Superior temporal gyrus (tissue), 1 donor: ENCODE results near the gene MB.
"Not testable (repeated sequence)": the region's sequence is repeated elsewhere in the genome, so short reads cannot be mapped to it uniquely, and the experiment has no call there.

Experiments used
- DNase-seq: peaks from one replicate; pipeline ENCODE4 v3.0.0-alpha.2; 2016; ENCODE audit errors: extremely low spot score

The MB gene

DNA sequence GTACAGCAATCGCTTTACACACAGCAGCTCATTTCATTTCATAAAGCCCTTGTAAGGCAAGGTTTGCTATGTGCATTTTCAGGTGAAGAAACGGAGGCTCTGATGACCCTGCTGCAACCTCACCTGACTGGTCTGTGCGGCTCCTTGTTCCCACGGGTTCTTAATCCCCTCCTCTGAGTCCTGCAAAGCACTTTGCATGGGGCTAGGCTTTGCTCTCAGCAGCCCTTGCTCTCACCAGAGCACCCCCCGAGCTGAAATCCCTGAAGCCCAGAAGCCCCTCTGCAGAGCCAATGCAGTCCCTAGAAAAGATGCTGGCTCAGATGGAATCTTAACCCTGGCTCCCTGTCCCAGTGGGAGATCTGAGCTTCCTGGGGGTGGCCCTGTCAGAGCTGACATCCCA is 20.1 kb upstream of the MB start:
- no peak for DNase-seq

DNA sequence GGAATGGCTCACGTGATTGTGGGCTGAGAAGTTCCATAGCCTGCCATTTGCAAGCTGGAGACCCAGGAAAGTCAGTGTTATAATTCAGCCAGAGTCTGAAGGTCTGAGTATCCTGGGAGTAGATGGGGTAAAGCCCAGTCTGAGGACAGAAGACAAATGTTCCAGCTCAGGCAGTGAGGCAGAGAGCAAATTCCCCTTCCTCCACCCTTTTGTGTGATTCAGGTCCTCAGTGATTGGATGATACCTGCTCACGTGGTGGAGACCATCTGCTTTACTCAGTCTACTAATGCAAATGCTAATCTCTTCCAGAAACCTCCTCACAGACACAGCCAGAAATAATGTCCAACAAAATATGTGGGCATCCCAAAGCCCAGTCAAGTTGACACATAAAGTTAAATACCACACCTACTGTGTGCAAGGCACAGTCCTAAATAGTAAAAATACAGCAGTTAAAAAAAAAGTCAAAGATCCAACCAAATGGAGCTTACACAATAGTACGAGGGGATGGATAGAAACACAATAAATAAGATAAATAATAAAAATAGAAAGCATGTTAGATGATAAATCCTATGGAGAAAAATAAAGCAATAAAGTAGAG is 17.9 kb upstream of the MB start:
- no peak for DNase-seq

DNA sequence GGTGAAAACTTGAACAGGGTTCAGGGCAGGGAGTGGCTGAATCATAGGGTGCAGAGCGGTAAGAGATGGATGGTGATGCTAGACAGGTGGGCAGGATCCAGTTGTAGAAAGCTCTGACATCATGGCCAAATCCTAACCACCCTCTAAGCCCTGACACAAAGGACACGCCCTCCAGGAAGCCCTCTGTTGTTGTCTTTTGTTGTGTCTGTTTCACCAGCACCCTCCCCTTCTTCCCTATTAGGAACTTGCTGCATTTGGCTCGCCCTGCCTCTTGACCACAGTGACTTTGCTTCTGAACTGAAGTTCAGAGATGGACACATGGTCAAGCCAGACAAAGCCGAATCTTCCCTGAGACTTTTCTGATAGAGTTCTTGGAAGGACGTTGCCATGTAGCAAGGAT is 16.9 kb upstream of the MB start:
- DNase-seq: no peak

GRCh38 chr22:35633520-35633919 is 16.4 kb upstream of the MB start:
- DNase-seq: no peak

- no peak for DNase-seq
Measured at GRCh38 chr22:35632935-35633334, 15.8 kb upstream of the MB start.

DNA sequence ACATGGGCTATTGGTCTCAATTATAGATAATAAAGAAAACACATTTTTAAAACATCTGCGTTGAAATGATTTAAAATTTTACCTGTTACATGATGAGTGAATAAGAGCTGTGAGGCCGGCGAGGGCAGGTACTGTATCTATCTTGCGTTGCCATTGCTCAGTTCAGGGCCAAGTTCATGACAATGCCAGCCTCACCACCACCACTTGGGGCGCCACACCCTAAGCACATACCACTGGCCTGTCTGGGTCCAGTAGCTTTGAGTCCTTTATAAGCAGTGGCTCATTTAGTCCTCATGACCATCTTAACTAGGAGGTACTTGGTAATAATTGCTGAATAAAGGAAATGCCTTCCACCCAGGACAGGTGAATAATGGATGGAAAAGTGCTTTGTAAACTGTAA is 14.5 kb upstream of the MB start:
- no peak for DNase-seq

GRCh38 chr22:35630891-35631290 is 13.8 kb upstream of the MB start:
- no peak for DNase-seq

DNA sequence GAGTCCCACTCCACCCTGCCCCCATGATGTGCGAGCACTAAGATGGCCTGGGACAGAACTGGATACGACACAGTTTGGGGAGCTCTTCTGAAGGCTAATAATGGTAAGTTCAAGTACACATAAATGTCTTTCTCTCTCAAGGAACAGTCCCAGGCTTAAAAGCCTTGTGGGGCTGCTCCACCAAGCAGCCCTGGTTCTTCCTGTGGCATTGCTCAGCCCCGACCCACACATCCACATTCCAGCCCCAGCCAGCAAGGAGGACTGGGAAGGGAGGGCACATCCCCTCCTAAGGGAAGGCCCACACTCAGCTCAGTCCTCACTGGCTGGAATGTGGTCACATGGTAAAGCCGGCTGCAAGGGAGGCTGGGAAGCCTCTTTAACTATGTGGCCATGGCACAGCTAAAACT is 13.3 kb upstream of the MB start:
- no peak for DNase-seq

- DNase-seq: no peak
Measured at GRCh38 chr22:35629406-35630216, 12.5 kb upstream of the MB start.

DNA sequence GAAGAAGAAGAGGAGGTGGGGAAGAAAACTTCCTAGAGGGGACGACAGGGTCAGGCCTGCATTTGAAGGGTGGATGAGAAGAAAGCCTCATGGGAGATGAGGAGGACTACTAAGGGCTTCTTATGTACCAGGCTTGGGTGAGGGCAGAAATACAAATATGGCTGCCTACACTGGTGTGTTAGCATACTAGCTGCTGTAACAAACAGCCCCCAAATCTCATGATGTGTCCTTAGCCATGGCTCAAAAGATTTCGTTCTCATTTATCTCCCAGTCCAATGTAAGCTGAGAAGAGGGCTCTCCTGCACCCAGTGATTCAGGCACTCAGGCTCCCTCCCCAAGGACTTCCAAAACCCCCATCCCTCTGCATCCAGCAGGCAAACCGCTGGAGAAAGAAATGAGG is 11.6 kb upstream of the MB start:
- no peak for DNase-seq

GRCh38 chr22:35627267-35628041 is 10.3 kb upstream of the MB start:
- peak; percentile 33 for DNase-seq

GRCh38 chr22:35625763-35626432 is 8.8 kb upstream of the MB start:
- DNase-seq: no peak

DNA sequence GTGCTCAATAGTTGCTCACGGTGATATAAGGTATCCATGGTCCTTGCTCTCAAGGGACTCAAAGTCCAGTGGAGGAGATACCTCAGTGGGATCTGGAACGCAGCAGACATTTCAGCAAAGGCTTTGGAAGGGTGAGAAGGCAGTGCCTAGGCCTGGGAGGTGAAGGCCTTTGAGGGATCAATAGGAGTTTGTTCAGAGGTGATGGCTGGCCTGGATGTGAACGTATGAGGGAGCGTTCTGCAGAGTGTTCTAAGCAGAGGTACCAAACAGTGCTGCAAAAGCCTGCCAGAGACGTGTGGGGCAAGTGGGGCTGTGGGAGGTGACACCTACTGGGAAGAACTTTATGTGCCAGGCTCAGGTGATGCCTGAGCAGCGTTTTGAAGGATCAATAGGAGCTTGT is 7.4 kb upstream of the MB start:
- no peak for DNase-seq

DNA sequence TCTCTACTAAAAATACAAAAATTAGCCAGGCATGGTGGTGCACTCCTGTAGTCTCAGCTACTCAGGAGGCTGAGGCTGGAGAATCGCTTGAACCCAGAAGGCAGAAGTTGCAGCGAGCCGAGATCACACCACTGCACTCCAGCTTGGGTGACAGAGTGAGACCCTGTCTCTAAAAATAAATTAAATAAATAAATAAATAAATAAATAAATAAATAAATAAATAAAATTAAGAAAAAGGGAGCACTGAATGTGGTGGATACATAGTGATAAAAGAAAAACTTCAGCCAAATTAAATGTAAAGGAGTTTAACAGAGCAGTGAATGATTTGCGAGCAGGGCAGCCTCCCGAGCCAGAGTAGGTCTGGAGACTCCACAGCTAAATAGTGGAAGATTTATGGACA is 6.8 kb upstream of the MB start:
- DNase-seq: not testable (repeated sequence)

- DNase-seq: no peak
Measured at GRCh38 chr22:35622191-35622913, 5.2 kb upstream of the MB start.

DNA sequence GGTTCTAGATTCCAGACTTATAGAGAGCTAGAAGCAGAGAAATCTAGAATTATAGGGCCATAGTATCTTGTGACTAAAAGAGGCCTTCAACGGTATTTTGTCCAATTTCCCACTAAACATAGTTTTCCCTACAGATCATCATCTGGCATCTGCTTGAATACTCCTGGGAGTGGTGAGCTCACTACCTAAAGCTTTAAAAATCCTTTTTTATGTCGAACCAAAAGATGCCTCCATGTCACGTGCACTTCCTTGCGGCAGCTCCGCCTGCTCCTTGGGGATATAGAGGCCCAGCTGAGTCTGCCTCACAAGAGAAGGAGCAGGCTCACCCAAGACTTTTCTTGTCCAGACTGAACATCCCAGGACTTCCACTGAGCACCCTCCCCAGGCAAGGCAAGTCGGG is 4.3 kb upstream of the MB start:
- no peak for DNase-seq

- DNase-seq: no peak
Measured at GRCh38 chr22:35620624-35621251, 3.6 kb upstream of the MB start.

DNA sequence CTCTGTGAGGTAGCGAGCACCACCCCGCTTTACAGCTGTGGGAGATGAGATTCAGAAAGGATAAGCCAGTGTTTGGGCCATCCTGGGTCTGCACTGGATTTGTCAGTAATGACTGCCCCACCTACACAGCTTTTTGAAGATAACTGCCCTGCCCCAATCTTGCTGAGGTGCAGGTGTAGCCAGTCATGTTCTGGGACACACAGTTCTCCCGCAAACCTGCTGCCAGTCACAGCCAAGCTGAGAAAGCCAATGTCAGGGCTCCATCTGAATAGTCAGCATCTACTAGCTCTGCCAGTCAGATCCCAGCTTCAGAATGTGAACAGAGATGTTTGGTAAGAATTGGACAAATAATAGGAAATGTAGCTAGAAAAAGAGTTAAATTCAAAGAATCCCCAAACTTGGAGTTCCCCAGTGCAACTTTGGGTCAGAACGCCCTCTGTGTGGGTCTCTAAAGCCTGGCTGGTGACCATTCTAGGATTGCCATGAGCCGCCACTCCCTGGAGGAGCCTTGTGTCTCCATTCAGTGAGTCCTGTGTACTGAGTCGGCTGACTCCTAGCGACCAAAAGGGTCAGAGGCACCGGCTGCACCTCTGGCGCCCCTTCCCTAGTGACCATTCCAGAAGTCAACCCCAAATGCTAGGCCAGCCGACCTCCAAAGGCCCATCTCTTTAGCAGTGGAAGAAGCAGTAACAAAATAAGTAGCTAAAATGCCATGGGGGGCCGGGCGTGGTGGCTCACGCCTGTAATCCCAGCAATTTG is 2.4 kb upstream of the MB start:
- no peak for DNase-seq

GRCh38 chr22:35618427-35619223 is 1.5 kb upstream of the MB start:
- no peak for DNase-seq

- no peak for DNase-seq
Measured at GRCh38 chr22:35616043-35616442, 1.1 kb downstream of the MB start.
